RWPE2 (cell line): ENCODE results near the gene BLNK.

ENCODE experiments used
- ATAC-seq: fragments of 200-7000 bp; cut with Tn5 transposase; 3 replicates; pipeline ENCODE4 v1.9.1; 2021; ENCODE audit warnings: low read depth
- DNase-seq: peaks from one replicate; pipeline ENCODE4 v3.0.0-alpha.2; 2020; ENCODE audit warnings: low spot score
- H3K27ac ChIP-seq: fragments of 450-650 bp; 2 replicates; pipeline ENCODE4 v1.5.1; 2017; ENCODE audit warnings: mild to moderate bottlenecking; ENCODE audit not compliant: poor library complexity, severe bottlenecking
- H3K27me3 ChIP-seq: fragments of 250-450 bp; sonication (Bioruptor Pico); 2 replicates; pipeline ENCODE4 v1.5.1; 2021; ENCODE audit warnings: mild to moderate bottlenecking, moderate library complexity; ENCODE audit not compliant: insufficient read depth, poor library complexity, severe bottlenecking
- H3K36me3 ChIP-seq: fragments of 250-450 bp; sonication (Bioruptor Pico); 2 replicates; pipeline ENCODE4 v1.5.1; 2020; ENCODE audit warnings: low read depth, mild to moderate bottlenecking, moderate library complexity
- H3K4me1 ChIP-seq: fragments of 250-450 bp; sonication (Bioruptor Pico); 2 replicates; pipeline ENCODE4 v1.5.1; 2021; ENCODE audit warnings: mild to moderate bottlenecking, moderate library complexity; ENCODE audit not compliant: insufficient read depth, poor library complexity, severe bottlenecking
- H3K4me3 ChIP-seq: fragments of 250-450 bp; sonication (Bioruptor Pico); 2 replicates; pipeline ENCODE4 v1.5.1; 2021; ENCODE audit warnings: mild to moderate bottlenecking, moderate library complexity; ENCODE audit not compliant: severe bottlenecking
- H3K9me3 ChIP-seq: fragments of 250-450 bp; sonication (Bioruptor Pico); 2 replicates; pipeline ENCODE4 v1.5.1; 2021; ENCODE audit warnings: mild to moderate bottlenecking, moderate library complexity; ENCODE audit not compliant: severe bottlenecking
- TF ChIP-seq, protein P1 (sequence below): fragments of 450-650 bp; IDR thresholded peaks from one replicate; pipeline ENCODE4 v1.5.1; 2017; ENCODE audit warnings: mild to moderate bottlenecking, moderate library complexity; ENCODE audit not compliant: poor library complexity, severe bottlenecking

Gene BLNK

DNA sequence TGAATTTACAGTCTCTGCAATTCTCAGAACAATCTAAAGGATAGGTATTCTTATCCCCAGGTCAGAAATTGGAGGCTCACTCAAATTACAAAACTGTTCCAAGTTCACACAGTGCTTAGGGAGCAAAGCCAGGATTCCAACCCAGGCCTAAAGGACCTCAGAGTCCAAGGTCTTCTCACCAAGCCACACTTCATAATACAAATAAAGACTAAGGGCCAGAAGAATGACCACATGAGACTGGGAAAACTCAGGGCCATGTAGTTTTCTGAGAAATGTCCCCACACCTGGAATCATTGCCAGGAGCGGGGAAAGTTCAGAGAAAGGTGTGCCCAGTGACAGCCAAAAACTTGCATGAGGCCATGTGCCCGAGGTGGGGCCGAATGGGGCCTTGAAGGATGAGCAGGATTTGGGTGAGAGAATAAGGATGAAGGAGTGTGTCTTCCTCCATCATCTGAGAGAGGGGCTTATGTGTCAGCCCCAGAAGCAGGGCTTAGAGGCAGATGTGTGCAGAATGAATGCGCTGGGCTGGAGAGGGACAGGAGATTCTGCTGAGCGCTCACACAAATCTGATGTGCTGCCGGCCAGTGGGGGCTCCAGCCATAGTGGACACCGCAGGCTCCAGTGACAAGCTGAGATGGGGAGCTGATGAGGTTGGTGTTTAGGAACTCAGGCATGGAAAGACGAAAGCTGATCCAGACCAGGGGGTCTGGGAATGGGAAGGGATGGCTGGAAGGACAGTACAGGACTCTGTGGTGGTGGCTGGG is 35.9 kb downstream of the BLNK start:
- TF ChIP-seq, protein P1, sequence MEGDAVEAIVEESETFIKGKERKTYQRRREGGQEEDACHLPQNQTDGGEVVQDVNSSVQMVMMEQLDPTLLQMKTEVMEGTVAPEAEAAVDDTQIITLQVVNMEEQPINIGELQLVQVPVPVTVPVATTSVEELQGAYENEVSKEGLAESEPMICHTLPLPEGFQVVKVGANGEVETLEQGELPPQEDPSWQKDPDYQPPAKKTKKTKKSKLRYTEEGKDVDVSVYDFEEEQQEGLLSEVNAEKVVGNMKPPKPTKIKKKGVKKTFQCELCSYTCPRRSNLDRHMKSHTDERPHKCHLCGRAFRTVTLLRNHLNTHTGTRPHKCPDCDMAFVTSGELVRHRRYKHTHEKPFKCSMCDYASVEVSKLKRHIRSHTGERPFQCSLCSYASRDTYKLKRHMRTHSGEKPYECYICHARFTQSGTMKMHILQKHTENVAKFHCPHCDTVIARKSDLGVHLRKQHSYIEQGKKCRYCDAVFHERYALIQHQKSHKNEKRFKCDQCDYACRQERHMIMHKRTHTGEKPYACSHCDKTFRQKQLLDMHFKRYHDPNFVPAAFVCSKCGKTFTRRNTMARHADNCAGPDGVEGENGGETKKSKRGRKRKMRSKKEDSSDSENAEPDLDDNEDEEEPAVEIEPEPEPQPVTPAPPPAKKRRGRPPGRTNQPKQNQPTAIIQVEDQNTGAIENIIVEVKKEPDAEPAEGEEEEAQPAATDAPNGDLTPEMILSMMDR, result no peak
- Histone ChIP-seq H3K27ac (no peak overlapping the region), H3K9me3 (no peaks in the 10 kb centered on the region), H3K4me3 (no peak overlapping the region), H3K36me3 (no peaks in the 10 kb centered on the region), H3K27me3 (no peaks in the 10 kb centered on the region), H3K4me1 (no peaks in the 10 kb centered on the region)
- no peak for ATAC-seq
- DNase-seq, result no peak

DNA sequence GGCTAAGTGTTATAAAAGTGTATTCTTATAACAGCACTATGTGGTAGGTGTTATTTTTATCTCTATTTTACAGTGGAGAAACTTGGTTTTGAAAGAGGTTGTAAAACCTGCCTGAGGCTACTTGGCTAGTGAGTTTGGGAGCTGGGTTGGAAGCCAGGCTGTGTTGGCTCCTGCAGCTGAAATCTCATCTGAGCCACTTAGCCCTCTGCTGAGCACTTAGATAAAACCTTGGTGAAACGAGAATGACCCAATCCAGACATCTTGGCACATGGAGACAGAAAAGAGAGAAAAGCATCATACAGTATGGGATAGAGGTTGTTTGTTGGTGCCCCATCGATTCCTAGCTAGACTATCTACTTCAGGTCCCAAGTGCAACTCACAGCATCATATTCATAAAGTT is 37.4 kb downstream of the BLNK start:
- H3K4me3 ChIP-seq, result no peak overlapping the region
- H3K36me3 ChIP-seq, result no peaks in the 10 kb centered on the region
- no peaks in the 10 kb centered on the region for H3K4me1 ChIP-seq
- no peaks in the 10 kb centered on the region for H3K27me3 ChIP-seq
- no peaks in the 10 kb centered on the region for H3K9me3 ChIP-seq
- H3K27ac ChIP-seq, result no peak overlapping the region
- DNase-seq, result no peak
- TF ChIP-seq, protein P1, result no peak
- no peak for ATAC-seq

DNA sequence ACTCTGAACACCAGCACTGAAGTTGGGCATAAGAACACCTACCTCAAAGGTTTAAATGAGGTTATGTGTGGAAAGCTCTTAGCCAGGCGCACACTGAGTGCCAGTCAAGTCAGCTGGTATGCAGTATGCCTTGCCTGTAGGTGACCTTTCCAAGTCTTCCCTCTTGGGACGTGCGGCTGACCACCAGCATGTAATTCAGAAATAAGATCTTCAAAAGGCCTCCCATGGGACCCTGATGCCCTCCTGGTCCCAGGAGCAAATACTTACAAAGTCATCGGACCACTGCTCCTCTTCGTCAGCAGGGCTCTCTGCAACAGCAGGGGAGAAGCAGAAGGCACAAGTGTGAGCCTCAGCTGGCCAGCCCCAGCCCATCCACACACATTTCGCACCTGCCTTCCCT is 40.8 kb downstream of the BLNK start:
- TF ChIP-seq, protein P1, result no peak
- no peak for DNase-seq
- Histone ChIP-seq H3K27me3 (no peaks in the 10 kb centered on the region), H3K4me1 (no peaks in the 10 kb centered on the region), H3K4me3 (no peak overlapping the region), H3K9me3 (no peaks in the 10 kb centered on the region), H3K27ac (no peak overlapping the region), H3K36me3 (no peaks in the 10 kb centered on the region)
- no peak for ATAC-seq

DNA sequence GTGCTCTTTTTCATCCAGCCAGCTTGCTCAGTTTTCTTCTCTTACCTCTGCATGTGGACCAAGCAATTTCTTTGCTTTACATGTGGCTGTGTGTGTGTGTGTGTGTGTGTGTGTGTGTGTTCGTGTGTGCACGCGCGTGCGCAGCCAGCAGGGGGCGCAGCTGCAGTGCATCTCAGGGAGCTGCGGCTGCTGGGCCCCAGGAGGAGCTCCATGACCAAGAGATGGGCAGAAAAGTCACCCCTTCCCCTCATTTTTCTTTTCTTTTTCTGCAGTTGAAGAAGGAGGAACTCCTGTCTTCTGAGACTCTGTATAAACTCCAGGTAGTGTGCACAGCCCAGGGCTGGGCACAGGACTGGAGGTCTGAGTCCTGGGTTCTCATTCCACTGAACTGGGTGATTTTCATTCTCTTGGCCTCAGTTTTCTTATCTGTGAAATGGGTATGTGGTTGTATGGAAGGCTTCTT is 41.8 kb downstream of the BLNK start:
- no peaks in the 10 kb centered on the region for H3K27me3 ChIP-seq
- no peaks in the 10 kb centered on the region for H3K9me3 ChIP-seq
- H3K4me1 ChIP-seq, result no peaks in the 10 kb centered on the region
- DNase-seq (no peak), ATAC-seq (peak; percentile 64; the same call in 2 of the 3 replicates)
- H3K4me3 ChIP-seq, result no peak overlapping the region
- H3K36me3 ChIP-seq, result no peaks in the 10 kb centered on the region
- TF ChIP-seq, protein P1, result peak; percentile 92
- no peak overlapping the region for H3K27ac ChIP-seq

DNA sequence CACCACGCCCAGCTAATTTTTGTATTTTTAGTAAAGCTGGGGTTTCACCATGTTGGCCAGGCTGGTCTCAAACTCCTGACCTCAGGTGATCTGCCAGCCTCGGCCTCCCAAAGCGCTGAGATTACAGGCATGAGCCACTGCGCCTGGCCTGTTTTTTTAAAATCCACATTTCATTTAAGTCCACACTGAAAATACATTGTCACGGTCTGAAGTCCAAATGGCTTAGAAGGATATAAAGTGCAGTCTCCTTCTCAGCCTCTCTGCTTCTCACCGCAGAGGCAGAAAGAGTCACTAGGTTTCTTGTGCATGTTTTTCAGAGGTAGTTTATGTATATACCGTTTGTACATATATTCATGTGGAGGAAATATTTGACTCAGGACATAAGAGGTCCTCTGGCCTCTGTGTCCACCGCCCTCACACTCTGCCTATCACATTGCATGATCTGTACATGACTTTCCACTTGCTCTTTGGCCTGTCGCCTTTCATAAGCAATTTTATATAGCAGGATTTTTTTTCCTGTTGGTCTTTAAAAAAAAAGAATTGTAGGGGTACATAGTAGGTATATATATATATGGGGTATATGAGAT is 42.9 kb downstream of the BLNK start:
- no peak overlapping the region for H3K4me3 ChIP-seq
- H3K9me3 ChIP-seq, result no peaks in the 10 kb centered on the region
- DNase-seq (no peak), ATAC-seq (no peak)
- no peaks in the 10 kb centered on the region for H3K27me3 ChIP-seq
- no peaks in the 10 kb centered on the region for H3K4me1 ChIP-seq
- H3K27ac ChIP-seq, result no peak overlapping the region
- TF ChIP-seq, protein P1, result no peak
- no peaks in the 10 kb centered on the region for H3K36me3 ChIP-seq
